Immature natural killer cell (primary cell): ENCODE measurements around the gene PTPRT. TPM values are rescaled to one million over a fixed set of nuclear protein-coding genes. Genes with fewer than 3 reads are reported as not detected.

ENCODE experiments used
- DNase-seq, 3 donors: peaks; one replicate each; pipeline ENCODE4 v3.0.0; 2022; ENCODE audit warnings: mixed read lengths in 1 of 3
- H3K27ac Mint-ChIP-seq, 6 donors: one replicate each; pipeline ENCODE4 v1.8.0; 2020; ENCODE audit warnings: mixed read lengths in 6 of 6, mild to moderate bottlenecking in 5 of 6, inconsistent platforms in 4 of 6, moderate library complexity in 3 of 6
- H3K27me3 Mint-ChIP-seq, 3 donors: one replicate each; pipeline ENCODE4 v1.8.0; 2020 to 2021; ENCODE audit warnings: low read depth in 3 of 3, mild to moderate bottlenecking in 3 of 3, mixed read lengths in 3 of 3, moderate library complexity in 3 of 3, inconsistent platforms in 1 of 3
- H3K36me3 Mint-ChIP-seq, 3 donors: one replicate each; pipeline ENCODE4 v1.8.0; 2020; ENCODE audit warnings: mixed read lengths in 3 of 3, inconsistent platforms in 2 of 3, mild to moderate bottlenecking in 2 of 3
- H3K4me1 Mint-ChIP-seq, 2 donors: one replicate each; pipeline ENCODE4 v1.8.0; 2020; ENCODE audit warnings: inconsistent platforms in 2 of 2, mild to moderate bottlenecking in 2 of 2, mixed read lengths in 2 of 2, moderate library complexity in 1 of 2
- H3K4me3 Mint-ChIP-seq, 5 donors: one replicate each; pipeline ENCODE4 v1.8.0; 2020; ENCODE audit warnings: mild to moderate bottlenecking in 5 of 5, mixed read lengths in 5 of 5, inconsistent platforms in 3 of 5, moderate library complexity in 3 of 5
- H3K9me3 Mint-ChIP-seq, 6 donors: one replicate each; pipeline ENCODE4 v1.8.0; 2020; ENCODE audit warnings: mild to moderate bottlenecking in 6 of 6, mixed read lengths in 6 of 6, inconsistent platforms in 4 of 6, moderate library complexity in 3 of 6
- polyA plus RNA-seq, 3 donors: library from polyadenylated mRNA; unstranded; fragments of 300-500 nt; fragmentation: Illumina TruSeq; gene quantifications; one replicate each; pipeline ENCODE4 v1.2.3, GENCODE V29; 2021

The PTPRT gene
- polyA plus RNA-seq, 3 donors from 2014 or later: not detected

DNA sequence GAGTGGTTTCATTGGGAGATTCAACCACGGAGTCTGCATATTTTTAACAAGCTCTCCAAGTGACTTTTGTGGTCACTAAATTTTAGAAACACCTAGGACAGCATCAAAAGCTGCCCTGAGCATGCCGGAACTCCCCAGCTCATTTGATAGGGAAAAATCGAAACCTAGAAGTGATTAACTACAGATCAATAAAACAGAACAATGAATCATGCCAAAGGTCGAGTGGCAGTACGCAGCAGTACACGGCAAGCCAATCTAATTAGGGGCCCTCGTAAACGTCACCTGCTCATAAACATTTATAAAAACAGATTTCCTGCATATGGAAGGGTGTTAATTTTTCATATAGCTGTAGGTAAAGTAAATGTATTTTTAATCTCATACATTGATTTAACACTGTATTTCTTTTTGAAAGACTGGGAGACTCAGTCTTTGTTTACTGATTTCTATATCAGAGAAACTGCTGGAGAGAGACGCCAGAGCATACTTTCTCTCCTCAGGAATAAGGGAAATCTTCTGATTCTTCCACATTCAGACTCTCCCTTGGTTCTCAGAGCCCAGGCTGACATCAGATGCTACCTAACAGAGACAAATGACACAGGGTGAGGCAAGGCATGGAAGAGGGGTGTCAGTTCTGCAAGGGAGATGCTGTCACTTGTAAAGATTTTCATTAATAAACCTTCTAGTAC is 232.5 kb downstream of the PTPRT start:
- no peaks in the 10 kb centered on the region for H3K4me1 Mint-ChIP-seq
- H3K27ac Mint-ChIP-seq: no peak overlapping the region
- H3K4me3 Mint-ChIP-seq: no peak overlapping the region
- no peaks in the 10 kb centered on the region for H3K36me3 Mint-ChIP-seq
- peaks cover 0 to 5% (median 1%) of the 10 kb centered on the region in 6 donors for H3K9me3 Mint-ChIP-seq
- no peak for DNase-seq
- H3K27me3 Mint-ChIP-seq: peaks cover 0 to 1% (median 0%) of the 10 kb centered on the region in 3 donors

DNA sequence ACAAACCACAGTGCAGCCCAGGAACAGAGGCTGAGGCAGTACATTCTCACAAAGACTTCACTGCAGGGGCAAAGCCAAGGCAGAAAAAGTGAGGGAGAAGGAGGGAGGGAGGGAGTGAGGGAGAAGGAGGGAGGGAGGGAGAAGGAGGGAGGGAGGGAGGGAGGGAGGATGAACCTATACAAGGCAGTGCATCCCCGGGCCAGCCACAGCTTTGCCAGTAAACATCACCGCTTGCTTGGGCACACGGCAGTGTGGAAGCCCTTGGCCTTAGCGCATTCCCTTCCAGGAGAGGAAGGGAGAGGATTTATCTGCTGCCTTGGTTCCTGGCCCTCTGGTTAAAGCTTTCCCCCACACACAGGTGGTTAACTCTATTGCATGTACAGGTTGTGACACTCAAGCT is 234.0 kb downstream of the PTPRT start:
- DNase-seq: no peak
- H3K27ac Mint-ChIP-seq: no peak overlapping the region
- no peaks in the 10 kb centered on the region for H3K36me3 Mint-ChIP-seq
- peaks cover 0 to 5% (median 0%) of the 10 kb centered on the region in 6 donors for H3K9me3 Mint-ChIP-seq
- peaks cover 0 to 3% (median 3%) of the 10 kb centered on the region in 3 donors for H3K27me3 Mint-ChIP-seq
- H3K4me1 Mint-ChIP-seq: no peaks in the 10 kb centered on the region
- H3K4me3 Mint-ChIP-seq: no peak overlapping the region

DNA sequence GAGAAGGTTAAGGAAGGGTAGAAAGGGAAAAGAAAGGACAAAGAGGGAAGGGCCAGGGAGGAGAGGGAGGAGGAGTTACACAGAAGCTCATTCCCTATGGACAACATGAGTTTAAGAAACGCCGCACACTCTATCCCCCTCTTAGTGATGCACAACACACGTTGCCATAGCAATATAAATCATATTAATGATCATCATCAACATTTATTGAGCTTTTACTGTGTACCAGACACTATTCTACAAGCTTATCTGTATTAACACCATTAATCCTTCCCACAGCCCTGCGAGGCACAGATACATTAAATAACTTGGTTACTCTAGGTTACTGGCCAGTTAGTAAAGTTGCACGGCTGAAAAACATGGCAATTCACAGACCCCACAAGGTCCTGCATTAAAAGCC is 234.8 kb downstream of the PTPRT start:
- Mint-ChIP-seq H3K9me3 (peaks cover 0 to 5% (median 0%) of the 10 kb centered on the region in 6 donors), H3K4me1 (no peaks in the 10 kb centered on the region), H3K27ac (no peak overlapping the region), H3K36me3 (no peaks in the 10 kb centered on the region), H3K4me3 (no peak overlapping the region), H3K27me3 (peaks cover 0 to 3% (median 3%) of the 10 kb centered on the region in 3 donors)
- DNase-seq: no peak

DNA sequence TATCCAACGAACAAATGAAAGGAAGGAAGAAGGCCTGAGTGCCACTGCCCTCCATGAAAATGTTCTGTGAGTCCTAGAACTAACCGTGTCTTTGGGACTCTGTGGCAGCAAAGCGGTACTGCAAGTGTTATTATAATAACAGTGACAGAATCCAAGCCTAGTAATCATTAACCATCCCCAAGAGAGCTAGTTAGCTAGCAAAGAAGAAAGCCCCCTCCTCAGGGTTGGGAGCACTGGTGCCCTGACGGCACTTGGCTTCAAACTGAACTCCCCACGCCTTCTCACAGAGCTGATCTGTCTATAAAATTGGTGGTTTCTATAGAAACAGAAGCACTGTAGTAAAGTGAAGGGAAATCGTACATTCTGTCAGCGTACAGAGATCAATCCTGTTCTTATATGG is 239.8 kb downstream of the PTPRT start:
- no peak for DNase-seq
- Mint-ChIP-seq H3K9me3 (peaks cover 0 to 17% (median 4%) of the 10 kb centered on the region in 6 donors), H3K4me1 (no peaks in the 10 kb centered on the region), H3K27ac (no peak overlapping the region), H3K27me3 (peaks cover 0 to 5% (median 1%) of the 10 kb centered on the region in 3 donors), H3K4me3 (no peak overlapping the region), H3K36me3 (no peaks in the 10 kb centered on the region)

DNA sequence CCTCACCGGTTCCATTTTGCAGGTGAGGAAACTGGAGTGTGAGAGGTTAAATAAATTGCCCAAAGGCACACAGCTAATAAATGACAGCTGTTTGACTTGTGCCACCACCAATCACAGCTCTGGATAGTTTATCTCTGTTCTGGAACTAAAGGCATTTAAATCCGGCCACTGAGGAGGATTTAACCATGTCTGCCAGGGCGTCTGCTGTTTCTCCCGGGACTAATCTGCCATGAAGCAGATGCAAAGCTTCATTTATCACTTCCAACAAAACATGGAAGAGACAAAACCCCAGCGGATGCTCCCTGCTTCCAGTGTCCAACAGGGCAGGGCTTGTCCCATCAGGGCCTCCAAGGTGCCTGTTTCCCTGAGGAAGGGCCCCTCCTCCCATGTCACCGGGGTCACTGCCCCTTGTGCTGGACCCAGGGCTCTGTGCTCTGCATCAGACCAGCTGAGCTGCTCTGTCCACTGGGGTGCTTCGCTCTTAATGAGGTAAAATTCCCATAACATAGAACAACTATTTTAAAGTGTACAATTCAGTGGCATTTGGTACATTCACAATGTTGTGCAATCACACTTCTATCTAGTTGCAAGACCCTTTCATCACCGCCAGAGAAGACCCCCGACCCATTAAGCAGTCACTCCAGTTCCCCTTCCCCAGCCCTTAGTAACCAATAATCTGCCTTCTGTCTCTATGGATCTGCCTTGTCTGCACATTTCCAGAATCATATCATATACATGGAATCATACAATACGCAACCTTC is 244.3 kb downstream of the PTPRT start:
- DNase-seq: no peak
- Mint-ChIP-seq H3K9me3 (peaks cover 0 to 17% (median 5%) of the 10 kb centered on the region in 6 donors), H3K27me3 (peaks cover 0 to 2% (median 0%) of the 10 kb centered on the region in 3 donors), H3K27ac (no peak overlapping the region), H3K4me3 (no peak overlapping the region), H3K36me3 (no peaks in the 10 kb centered on the region), H3K4me1 (no peaks in the 10 kb centered on the region)

DNA sequence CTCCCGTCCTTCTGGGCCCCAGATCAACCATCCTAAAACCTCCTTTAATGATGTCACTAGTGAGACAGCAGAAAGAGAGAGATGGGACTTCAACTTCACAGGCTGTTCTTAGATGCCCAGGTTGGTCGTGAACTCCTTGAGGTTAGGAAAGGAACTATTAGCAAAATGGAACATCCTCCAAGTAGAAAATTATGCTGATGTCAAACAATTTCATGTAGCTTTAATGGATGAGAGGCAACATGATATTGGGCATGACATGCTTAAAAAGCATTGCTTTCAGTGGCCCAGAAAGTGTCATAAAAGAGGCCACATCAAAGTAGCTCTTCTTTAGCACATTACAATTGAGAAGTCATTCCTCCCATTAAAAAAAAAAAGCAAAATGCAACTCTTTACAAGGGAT is 248.1 kb downstream of the PTPRT start:
- H3K9me3 Mint-ChIP-seq: peaks cover 0 to 4% (median 0%) of the 10 kb centered on the region in 6 donors
- H3K27me3 Mint-ChIP-seq: no peaks in the 10 kb centered on the region
- H3K27ac Mint-ChIP-seq: no peak overlapping the region
- DNase-seq: no peak
- no peaks in the 10 kb centered on the region for H3K36me3 Mint-ChIP-seq
- H3K4me1 Mint-ChIP-seq: no peaks in the 10 kb centered on the region
- no peak overlapping the region for H3K4me3 Mint-ChIP-seq

DNA sequence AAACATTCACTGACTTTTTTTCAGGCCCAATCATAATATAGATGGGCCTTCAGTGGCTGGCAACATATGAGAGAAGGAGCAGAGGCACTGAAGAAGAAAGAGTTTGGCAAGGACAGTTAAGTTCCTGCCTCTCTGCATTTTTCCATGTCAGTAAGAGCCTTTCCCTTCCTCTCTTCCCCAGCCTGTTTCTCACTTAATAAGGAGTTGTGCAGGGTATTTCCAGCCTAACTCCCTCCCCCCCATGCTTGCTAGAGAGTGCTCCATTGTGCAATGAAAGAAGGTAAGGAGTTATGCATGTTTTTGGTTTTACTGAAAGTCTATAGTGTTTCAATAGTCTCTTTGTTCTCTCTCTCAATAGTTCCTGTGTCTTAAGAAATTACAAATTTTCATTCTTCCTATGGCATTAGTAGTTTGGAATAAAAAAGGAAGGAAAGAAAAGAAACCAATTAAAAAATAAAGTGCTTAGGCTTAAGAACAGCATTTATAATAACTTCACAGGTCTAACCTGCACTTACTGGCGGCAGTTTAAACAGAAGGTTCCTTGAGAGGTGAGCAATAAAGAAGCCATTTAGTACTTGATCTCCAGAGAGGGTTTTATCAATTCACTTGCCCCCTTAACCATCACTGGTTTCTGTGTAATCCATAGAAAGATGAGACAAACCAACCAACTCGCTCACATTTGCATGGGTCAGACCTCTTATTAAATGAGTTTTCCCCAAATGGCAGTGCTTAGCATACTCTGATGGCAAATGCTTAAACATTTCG is 251.1 kb downstream of the PTPRT start:
- DNase-seq: no peak
- H3K4me1 Mint-ChIP-seq: no peaks in the 10 kb centered on the region
- no peak overlapping the region for H3K27ac Mint-ChIP-seq
- H3K4me3 Mint-ChIP-seq: no peak overlapping the region
- peaks cover 0 to 2% (median 0%) of the 10 kb centered on the region in 3 donors for H3K27me3 Mint-ChIP-seq
- no peaks in the 10 kb centered on the region for H3K36me3 Mint-ChIP-seq
- peaks cover 0 to 2% (median 0%) of the 10 kb centered on the region in 6 donors for H3K9me3 Mint-ChIP-seq

DNA sequence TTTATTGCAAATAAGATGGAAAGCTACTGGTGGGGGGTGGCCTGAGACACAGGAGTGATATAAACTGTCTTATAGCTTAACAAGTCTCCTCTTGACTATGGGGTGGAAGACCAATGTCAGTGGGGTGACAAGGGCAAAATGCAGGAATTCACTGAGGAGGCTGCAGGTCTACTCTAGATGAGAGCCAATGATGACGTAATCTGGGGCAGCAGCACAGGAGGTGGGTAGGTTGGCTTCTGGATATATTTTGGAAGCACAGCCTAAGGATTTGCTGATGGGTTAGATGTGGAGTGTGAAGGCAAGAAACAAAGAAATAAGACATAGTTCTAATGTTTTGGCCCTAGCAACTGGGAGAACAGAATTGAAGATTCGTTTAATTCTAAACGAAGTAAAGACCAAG is 253.2 kb downstream of the PTPRT start:
- H3K4me3 Mint-ChIP-seq: no peak overlapping the region
- H3K4me1 Mint-ChIP-seq: no peaks in the 10 kb centered on the region
- peaks cover 0 to 4% (median 0%) of the 10 kb centered on the region in 6 donors for H3K9me3 Mint-ChIP-seq
- no peaks in the 10 kb centered on the region for H3K36me3 Mint-ChIP-seq
- peaks cover 0 to 2% (median 0%) of the 10 kb centered on the region in 3 donors for H3K27me3 Mint-ChIP-seq
- DNase-seq: no peak
- no peak overlapping the region for H3K27ac Mint-ChIP-seq

DNA sequence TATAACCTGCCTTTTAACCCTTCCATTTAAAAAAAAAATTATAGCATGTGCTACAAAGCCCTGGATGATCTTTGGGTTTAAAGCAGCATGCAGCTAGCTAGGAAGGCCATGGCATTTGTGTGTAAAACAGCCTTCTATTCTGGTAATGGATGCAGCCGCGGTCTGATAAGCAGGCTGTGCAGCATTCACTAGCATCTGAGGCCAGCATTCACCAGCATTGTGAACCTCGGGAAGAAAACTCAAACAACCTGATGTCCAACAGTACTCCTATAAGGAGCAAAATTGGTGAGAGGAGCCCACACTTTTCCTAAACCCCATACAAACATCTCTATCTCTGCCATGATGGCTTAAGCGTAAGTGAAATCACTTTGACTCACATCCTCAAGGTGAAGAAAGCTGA is 265.5 kb downstream of the PTPRT start:
- Mint-ChIP-seq H3K27me3 (peaks cover 0 to 6% (median 0%) of the 10 kb centered on the region in 3 donors), H3K4me3 (no peak overlapping the region), H3K36me3 (no peaks in the 10 kb centered on the region), H3K4me1 (no peaks in the 10 kb centered on the region), H3K9me3 (peaks cover 0 to 5% (median under 1%) of the 10 kb centered on the region in 6 donors), H3K27ac (no peak overlapping the region)
- no peak for DNase-seq

DNA sequence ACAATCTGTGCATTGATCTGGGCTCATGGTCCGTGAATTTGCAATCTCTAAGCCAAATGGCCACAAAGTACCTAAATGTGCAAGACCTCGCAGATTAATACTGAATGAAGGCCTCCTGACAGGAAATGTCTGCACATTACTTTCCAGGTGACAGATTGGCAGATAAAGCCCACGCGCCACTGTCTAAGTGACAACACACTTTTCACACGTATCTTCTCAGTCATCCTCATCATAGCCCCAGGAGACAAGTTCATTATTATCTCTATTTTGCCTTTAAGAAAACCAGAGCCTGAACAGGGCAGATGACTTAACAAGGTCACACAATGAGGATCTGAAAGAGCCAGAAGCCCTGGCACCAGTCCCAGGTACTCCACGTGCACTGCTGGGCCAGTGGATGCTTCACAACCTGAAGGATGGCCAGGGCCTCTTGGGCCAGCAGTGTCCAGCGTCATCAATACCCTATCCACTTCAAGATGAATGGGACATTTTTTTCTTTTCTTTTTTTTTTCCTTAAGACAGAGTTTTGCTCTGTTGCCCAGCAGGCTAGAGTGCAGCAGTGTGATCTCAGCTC is 266.3 kb downstream of the PTPRT start:
- Mint-ChIP-seq H3K4me1 (no peaks in the 10 kb centered on the region), H3K27ac (no peak overlapping the region)

DNA sequence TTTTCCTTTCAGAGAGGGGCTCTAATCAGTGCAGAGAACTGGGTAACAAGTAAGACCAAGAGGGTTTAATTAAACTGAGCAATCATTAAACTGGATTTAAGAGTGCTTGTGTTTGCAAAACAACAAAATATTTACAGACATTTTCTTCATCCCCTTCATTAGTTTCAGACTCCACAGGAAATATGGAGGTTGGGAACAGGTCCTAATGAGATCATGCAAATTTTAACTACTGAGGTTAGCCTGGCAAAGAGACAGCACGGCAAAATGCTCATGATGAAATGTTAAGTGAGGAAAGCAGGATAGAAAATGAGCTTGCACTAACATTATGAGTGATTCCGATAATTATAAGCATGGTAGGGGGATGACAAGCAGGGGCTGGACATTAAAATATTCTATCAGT is 268.9 kb downstream of the PTPRT start:
- Mint-ChIP-seq H3K27ac (no peak overlapping the region), H3K36me3 (peaks cover 0 to 8% (median 0%) of the 10 kb centered on the region in 3 donors), H3K9me3 (peaks cover 0 to 9% (median 4%) of the 10 kb centered on the region in 6 donors)

More for the DNA sequence above, 266.3 kb downstream of the PTPRT start:
- Mint-ChIP-seq H3K9me3 (peaks cover 0 to 8% (median 3%) of the 10 kb centered on the region in 6 donors), H3K27me3 (peaks cover 0 to 6% (median 0%) of the 10 kb centered on the region in 3 donors), H3K36me3 (peaks cover 0 to 2% (median 0%) of the 10 kb centered on the region in 3 donors), H3K4me3 (no peak overlapping the region)
- DNase-seq: no peak

DNA sequence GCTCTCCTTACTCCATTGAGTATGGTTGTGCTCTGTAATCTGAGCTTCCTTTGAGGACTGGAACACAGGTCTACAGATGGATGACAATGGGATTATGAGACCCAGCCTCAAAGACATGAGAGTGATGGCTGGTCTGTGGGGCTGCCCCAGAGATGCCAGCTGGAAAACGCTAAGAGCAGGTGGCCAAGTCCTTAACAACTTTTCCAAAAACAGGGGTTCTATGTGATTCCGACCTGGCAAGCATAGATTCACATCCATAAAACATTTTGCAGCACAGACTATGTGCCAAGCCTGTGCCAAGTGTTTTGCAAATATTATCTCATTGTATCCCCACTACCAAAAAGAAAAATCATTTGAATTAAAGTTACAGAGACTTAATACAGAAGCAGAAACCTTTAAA is 270.4 kb downstream of the PTPRT start:
- Mint-ChIP-seq H3K9me3 (peaks cover 0 to 11% (median 4%) of the 10 kb centered on the region in 6 donors), H3K27ac (no peak overlapping the region), H3K36me3 (peaks cover 0 to 8% (median 0%) of the 10 kb centered on the region in 3 donors), H3K4me1 (no peaks in the 10 kb centered on the region), H3K4me3 (no peak overlapping the region), H3K27me3 (peaks cover 0 to 4% (median 0%) of the 10 kb centered on the region in 3 donors)
- DNase-seq: no peak

More for the DNA sequence above, 268.9 kb downstream of the PTPRT start:
- H3K27me3 Mint-ChIP-seq: peaks cover 0 to 4% (median 0%) of the 10 kb centered on the region in 3 donors
- no peaks in the 10 kb centered on the region for H3K4me1 Mint-ChIP-seq
- DNase-seq: no peak
- H3K4me3 Mint-ChIP-seq: no peak overlapping the region

DNA sequence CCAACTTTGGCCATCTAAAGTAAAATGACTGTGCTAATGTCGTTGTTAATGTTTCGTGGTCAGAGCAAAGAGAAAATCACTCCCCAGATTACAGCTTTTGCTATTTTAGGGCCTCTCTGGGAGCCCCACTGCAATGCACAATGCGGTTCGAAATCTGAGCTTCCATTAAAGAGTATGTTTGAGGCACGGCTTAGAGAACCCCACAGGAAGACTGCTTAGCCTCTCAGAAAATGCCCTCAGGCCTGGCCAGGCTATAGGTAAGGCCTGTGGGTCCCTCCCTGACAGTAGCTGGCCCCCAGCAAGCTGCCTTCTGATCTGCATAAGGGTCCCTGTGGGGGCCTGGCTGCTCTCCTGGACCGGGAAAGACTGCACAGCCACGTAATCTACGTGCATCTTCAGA is 274.6 kb downstream of the PTPRT start:
- Mint-ChIP-seq H3K4me3 (no peak overlapping the region), H3K9me3 (peaks cover 0 to 10% (median 2%) of the 10 kb centered on the region in 6 donors), H3K27ac (no peak overlapping the region), H3K36me3 (peaks cover 0 to 8% (median 0%) of the 10 kb centered on the region in 3 donors), H3K27me3 (no peaks in the 10 kb centered on the region), H3K4me1 (no peaks in the 10 kb centered on the region)
- DNase-seq: no peak
